SK-N-SH (cell line): ENCODE results near the gene ITFG1.

Source experiments
- CHD2 ChIP-seq: fragments of 150-350 bp; IDR thresholded peaks from 2 replicates; pipeline ENCODE4 v1.6.1; 2018; ENCODE audit warnings: low read length; ENCODE audit not compliant: partially characterized antibody
- ELF1 ChIP-seq: IDR thresholded peaks from 2 replicates; pipeline ENCODE4 v1.4.0; 2012
- EP300 ChIP-seq, 2 experiments: IDR thresholded peaks; 2 replicates each; pipeline versions ENCODE4 v1.4.0 to v1.6.1; 2012; ENCODE audit warnings: borderline replicate concordance in 1 of 2, low read depth in 1 of 2, low read length in 1 of 2
- FOSL2 ChIP-seq: IDR thresholded peaks from 2 replicates; pipeline ENCODE4 v1.4.0; 2012; ENCODE audit warnings: low read depth, mild to moderate bottlenecking, moderate library complexity, borderline replicate concordance
- JUND ChIP-seq: IDR thresholded peaks from 2 replicates; pipeline ENCODE4 v1.4.0; 2012
- MAX ChIP-seq: IDR thresholded peaks from 2 replicates; pipeline ENCODE4 v1.4.0; 2012; ENCODE audit warnings: low read depth
- MXI1 ChIP-seq: IDR thresholded peaks from 2 replicates; pipeline ENCODE4 v1.6.1; 2012; ENCODE audit warnings: mild to moderate bottlenecking, low read depth, low read length, improper control_type of control experiment
- NFIC ChIP-seq: IDR thresholded peaks from 2 replicates; pipeline ENCODE4 v1.4.0; 2012; ENCODE audit warnings: borderline replicate concordance
- RAD21 ChIP-seq: IDR thresholded peaks from 2 replicates; pipeline ENCODE4 v1.6.1; 2012; ENCODE audit warnings: mild to moderate bottlenecking, low read length
- TAF1 ChIP-seq: IDR thresholded peaks from 2 replicates; pipeline ENCODE4 v1.6.1; 2012; ENCODE audit warnings: low read depth, mild to moderate bottlenecking, low read length, moderate library complexity, borderline replicate concordance
- YY1 ChIP-seq: IDR thresholded peaks from 2 replicates; pipeline ENCODE4 v1.4.0; 2012; ENCODE audit warnings: low read depth, mild to moderate bottlenecking
- TF ChIP-seq, protein P1 (sequence below): fragments of 200-600 bp; sonication (generic); IDR thresholded peaks from 2 replicates; pipeline ENCODE4 v1.6.1; 2017; ENCODE audit warnings: antibody characterized with exemption, mild to moderate bottlenecking, moderate library complexity
- TF ChIP-seq, protein P2 (sequence below): fragments of 150-350 bp; IDR thresholded peaks from 2 replicates; pipeline ENCODE4 v1.6.1; 2017; ENCODE audit warnings: antibody characterized with exemption, low read length, low read depth, borderline replicate concordance
- TF ChIP-seq, protein P3 (sequence below): IDR thresholded peaks from 2 replicates; pipeline ENCODE4 v1.6.1; 2012; ENCODE audit warnings: mild to moderate bottlenecking, low read depth, low read length, moderate library complexity

DNA sequence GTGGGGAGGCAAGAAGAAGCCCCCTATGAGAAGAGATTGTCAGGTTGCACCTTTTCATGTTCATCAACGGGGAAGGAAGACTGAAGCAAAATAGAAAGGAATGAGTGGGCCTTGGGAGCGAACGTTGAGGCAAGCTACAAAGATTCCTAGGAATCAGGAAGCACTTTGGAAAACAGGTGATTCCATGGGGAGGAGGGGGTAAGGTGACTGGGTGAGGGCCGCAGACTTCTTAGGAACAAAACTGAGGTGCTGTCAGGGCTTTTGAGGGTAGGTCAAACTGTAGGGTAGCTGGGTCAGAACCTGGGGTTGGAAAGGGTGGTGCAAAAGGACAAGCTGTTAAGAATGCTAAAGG lies 528 bp downstream of the ITFG1 start:
- TF ChIP-seq MXI1 (no peak), RAD21 (no peak), NFIC (no peak), YY1 (no peak), ELF1 (no peak), JUND (no peak), FOSL2 (no peak), TAF1 (no peak), EP300 (IDR thresholded peaks at IDR 0.05; ENCODE audit: borderline replicate concordance in 1 of 2, low read depth in 1 of 2, low read length in 1 of 2) (no peak), CHD2 (no peak), MAX (no peak)
- TF ChIP-seq, protein P1, sequence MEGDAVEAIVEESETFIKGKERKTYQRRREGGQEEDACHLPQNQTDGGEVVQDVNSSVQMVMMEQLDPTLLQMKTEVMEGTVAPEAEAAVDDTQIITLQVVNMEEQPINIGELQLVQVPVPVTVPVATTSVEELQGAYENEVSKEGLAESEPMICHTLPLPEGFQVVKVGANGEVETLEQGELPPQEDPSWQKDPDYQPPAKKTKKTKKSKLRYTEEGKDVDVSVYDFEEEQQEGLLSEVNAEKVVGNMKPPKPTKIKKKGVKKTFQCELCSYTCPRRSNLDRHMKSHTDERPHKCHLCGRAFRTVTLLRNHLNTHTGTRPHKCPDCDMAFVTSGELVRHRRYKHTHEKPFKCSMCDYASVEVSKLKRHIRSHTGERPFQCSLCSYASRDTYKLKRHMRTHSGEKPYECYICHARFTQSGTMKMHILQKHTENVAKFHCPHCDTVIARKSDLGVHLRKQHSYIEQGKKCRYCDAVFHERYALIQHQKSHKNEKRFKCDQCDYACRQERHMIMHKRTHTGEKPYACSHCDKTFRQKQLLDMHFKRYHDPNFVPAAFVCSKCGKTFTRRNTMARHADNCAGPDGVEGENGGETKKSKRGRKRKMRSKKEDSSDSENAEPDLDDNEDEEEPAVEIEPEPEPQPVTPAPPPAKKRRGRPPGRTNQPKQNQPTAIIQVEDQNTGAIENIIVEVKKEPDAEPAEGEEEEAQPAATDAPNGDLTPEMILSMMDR, result no peak
- TF ChIP-seq, protein P2, sequence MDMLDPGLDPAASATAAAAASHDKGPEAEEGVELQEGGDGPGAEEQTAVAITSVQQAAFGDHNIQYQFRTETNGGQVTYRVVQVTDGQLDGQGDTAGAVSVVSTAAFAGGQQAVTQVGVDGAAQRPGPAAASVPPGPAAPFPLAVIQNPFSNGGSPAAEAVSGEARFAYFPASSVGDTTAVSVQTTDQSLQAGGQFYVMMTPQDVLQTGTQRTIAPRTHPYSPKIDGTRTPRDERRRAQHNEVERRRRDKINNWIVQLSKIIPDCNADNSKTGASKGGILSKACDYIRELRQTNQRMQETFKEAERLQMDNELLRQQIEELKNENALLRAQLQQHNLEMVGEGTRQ, result no peak
- TF ChIP-seq, protein P3, sequence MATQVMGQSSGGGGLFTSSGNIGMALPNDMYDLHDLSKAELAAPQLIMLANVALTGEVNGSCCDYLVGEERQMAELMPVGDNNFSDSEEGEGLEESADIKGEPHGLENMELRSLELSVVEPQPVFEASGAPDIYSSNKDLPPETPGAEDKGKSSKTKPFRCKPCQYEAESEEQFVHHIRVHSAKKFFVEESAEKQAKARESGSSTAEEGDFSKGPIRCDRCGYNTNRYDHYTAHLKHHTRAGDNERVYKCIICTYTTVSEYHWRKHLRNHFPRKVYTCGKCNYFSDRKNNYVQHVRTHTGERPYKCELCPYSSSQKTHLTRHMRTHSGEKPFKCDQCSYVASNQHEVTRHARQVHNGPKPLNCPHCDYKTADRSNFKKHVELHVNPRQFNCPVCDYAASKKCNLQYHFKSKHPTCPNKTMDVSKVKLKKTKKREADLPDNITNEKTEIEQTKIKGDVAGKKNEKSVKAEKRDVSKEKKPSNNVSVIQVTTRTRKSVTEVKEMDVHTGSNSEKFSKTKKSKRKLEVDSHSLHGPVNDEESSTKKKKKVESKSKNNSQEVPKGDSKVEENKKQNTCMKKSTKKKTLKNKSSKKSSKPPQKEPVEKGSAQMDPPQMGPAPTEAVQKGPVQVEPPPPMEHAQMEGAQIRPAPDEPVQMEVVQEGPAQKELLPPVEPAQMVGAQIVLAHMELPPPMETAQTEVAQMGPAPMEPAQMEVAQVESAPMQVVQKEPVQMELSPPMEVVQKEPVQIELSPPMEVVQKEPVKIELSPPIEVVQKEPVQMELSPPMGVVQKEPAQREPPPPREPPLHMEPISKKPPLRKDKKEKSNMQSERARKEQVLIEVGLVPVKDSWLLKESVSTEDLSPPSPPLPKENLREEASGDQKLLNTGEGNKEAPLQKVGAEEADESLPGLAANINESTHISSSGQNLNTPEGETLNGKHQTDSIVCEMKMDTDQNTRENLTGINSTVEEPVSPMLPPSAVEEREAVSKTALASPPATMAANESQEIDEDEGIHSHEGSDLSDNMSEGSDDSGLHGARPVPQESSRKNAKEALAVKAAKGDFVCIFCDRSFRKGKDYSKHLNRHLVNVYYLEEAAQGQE, result no peak
